Heart left ventricle (tissue), 13 donors: ENCODE results near the gene DNAJB11.

Experiments used
- CTCF ChIP-seq, 12 donors: fragments of 200-600 bp; sonication (generic) in 4 of 12; IDR thresholded peaks; one replicate each; pipeline versions ENCODE4 v1.5.0 to v1.8.0; 2018 to 2022; ENCODE audit warnings: antibody characterized with exemption in 12 of 12, mild to moderate bottlenecking in 5 of 12
- POLR2A ChIP-seq, 2 donors: fragments of 450-650 bp; IDR thresholded peaks; one replicate each; pipeline ENCODE4 v1.6.1; 2017; ENCODE audit warnings: antibody characterized with exemption in 2 of 2, mild to moderate bottlenecking in 2 of 2, moderate library complexity in 2 of 2
- donor health status: ischemic (EF 13 %, LVEDD 7.1; RV severe dilation, severe dysfunction).
- donor health status: DM: no; HTN: yes; CAD: no.
- donor health status: DM: no; HTN: no; CAD: no.
- donor health status: ischemic (EF 25% LVEDD 6.9; RV normal size, moderate dysfunction).
- donor health status: ischemic (EF 25% LVEDD 5.7; RV mildly dilated, moderate dysfunction).
- donor health status: ischemic (EF 35%, LVEDD 5.7; RV mildly dilated, moderate dysfunction).
- donor health status: nonischemic (EF 11% LVEDD 7.7; RV severe dilation, severe dysfunction).
- donor health status: DM: yes; HTN: yes; CAD: no.
- donor health status: PGD.
- donor health status: ischemic (EF 29% LVEDD 5.4; RV normal size, mild dysfunction).
- donor health status: nonischemic (EF 23%, LVEDD 6.1; RV moderate dilation, normal function).

- TF ChIP-seq POLR2A (IDR thresholded peaks at IDR 0.05) (no peak), CTCF (IDR thresholded peaks at IDR 0.05) (no peak)
Observed at GRCh38 chr3:186612065-186612464, 41.5 kb downstream of the DNAJB11 start.
